Mucosa of gallbladder (tissue), 1 donor: ENCODE data around the gene SMNDC1. TPM values are rescaled to one million over a fixed set of nuclear protein-coding genes. Genes with fewer than 3 reads are reported as not detected.
"Not testable (repeated sequence)": the region's sequence is repeated elsewhere in the genome, so short reads cannot be mapped to it uniquely, and the experiment has no call there.

ENCODE experiments used
- DNase-seq: peaks from one replicate; pipeline ENCODE4 v3.0.0-alpha.2; 2020; ENCODE audit warnings: low spot score
- total RNA-seq: library from RNA; stranded (reverse); gene quantifications from one replicate; pipeline ENCODE4 v1.2.1, GENCODE V29; 2021
- donor health status: DM: no; HTN: no; CAD: no.

Gene SMNDC1
- total RNA-seq = 26.6 TPM

DNA sequence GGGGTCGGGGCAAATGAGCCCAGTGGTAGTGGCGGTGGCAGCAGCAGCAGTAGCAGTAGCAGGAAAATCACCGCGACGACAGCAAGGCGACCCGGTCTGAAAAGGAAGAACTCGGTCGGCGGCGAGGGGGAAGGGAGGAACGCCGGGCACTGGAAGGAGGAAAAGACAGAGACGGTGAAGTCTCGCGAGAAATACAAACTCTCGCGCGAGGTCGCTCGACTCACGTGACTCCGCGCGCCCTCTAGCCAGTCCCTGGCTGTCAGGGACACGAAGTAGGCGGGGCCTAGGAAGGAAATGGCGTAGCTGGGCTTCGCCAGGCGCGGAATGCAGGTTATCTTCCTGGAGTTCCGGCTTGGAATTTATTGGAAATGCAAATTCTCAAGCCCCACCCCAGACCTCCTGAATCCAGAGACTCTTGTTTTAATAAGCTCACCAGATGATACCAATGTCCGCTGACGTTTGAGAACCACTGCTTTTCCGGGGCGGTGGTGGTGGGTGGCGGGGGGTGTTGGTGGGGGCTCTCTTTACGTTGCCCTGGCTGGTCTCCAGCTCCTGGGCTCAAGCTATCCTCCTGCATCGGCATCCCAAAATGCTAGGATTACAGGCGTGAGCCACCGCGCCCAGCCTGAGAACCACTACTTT lies at the start of gene SMNDC1:
SMNDC1 (minus strand) TSS at position 141 of the 642 bp plus-strand sequence. CDS start 1,333 bp downstream, outside the sequence.
- peak; percentile 99 for DNase-seq

DNA sequence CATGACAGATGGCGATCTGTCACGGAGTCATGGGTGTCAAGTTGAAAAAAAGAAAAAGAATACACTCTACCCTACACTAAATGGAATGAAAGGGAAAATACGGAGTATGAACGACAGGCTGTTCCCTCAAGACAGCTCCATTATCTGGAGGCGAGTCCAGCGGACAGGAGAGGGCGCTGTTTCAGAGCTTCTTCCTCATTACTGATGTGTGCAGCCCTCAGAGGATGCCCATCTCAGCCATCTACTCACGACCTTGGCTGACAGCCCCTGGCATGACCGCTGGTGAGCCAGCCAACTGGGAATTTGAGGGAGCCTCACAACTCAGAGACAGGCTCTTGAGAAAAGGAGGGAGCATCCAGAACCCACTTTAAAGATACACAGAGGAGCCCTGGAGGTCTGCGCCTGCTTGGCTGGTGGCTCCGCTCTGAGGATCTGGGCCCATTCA lies 49.6 kb upstream of the SMNDC1 start:
- peak; percentile 81 for DNase-seq

DNA sequence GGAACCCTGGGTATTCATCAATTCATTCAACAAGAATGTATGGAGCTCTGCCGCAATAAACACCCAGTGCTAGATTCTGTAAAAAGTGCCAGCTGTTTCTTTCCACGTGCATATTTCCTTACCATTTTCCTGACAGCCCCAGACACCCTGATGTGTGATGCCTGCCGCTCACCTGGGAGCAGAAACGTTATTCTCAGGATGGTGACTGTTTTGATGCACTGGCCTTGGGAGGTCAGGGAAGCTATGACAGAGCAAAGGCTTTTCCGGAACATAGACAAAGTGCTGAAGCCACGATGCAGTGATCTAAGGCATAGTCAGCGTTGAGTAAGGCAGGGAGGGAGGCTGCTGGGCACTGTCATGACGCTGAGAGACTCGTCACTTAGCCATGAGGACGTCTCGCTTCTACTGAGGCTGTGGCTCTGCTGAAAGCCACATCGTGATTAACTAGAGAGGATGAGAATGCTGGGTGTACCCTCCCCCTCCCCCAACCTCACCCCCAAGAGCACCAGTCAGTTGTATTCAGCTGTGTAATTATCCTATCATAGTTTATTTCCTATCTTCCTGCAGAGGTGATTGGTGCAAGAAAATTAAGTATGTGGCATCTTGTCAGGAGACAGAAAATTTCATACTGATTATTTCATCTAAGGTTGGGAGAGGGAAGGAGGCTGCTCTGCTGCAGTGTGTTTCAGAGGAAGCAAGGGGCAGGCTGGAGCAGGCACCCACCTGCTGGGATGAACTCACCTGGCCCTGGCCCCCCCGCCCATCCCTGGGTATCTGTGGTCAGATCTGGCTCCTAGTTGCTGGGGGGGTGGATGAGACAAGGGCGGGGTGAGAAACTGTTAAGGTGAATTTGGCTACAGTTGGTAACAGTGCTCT lies 48.8 kb upstream of the SMNDC1 start:
- no peak for DNase-seq

DNA sequence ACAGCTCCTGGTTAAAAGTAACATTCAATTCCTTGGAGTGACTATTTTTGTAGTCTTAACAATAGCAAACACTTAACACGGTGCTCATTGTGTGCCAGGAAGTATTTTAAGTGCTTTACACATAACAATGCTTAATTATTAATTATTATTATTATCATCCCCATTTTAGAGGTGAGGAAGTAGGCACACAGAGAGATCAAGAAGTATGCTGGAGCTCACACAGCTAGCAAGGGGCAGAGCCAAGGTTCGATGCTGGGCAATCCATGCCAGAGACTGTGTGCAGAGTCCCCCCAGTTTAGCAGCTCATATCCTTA lies 48.2 kb upstream of the SMNDC1 start:
- no peak for DNase-seq

DNA sequence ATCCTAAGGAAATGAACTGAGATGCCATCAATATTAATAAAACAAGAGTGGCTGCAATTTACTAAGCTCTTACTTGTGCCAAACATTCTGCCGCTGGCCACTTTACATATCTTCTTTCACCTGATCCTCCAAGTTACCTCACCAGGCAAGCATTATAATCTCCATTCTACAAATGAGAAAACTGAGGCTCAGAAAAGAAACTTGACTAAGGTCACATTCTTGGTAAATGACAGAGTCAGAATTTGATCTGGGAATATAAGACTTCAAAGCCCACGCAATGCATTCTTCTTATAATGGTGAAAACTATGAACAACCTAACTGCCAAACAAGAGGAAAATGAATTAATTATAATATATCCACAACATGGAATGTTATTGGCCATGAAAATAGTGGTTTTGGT lies 46.1 kb upstream of the SMNDC1 start:
- DNase-seq = no peak

DNA sequence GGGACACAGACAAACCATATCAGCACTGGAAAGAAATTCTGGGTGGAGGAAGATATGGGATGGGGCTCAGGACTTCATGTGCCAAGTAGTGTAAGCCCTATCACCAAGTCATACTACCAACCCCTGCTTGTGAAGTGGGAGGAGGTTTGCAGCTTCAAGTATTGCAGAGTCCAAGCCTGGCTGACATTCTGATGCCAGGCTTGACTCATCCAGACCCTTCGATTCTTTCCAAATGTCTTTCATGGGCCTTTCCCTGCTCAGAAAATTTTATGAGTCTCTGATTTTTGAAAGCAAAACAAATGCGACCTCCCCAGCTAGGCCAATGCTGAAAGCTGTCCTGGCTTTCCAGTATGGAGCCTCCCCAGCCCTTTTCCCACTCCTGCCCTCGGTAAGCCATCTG lies 45.1 kb upstream of the SMNDC1 start:
- no peak for DNase-seq

DNA sequence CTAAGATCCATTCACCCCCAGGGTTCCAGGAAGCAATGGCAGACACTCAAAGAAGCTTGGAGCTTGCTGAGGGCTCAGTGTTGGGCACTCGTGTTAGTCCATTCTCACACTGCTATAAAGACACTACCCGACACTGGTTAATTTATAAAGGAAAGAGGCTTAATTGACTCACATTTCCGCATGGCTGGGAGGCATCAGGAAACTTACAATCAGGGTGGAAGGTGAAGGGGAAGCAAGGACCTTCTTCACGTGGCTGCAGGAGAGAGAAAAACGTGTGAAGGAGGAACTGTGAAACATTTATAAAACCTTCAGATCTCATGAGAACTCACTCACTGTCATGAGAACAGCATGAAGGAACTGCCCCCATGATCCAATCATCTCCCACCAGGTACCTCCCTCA lies 44.7 kb upstream of the SMNDC1 start:
- DNase-seq = no peak

DNA sequence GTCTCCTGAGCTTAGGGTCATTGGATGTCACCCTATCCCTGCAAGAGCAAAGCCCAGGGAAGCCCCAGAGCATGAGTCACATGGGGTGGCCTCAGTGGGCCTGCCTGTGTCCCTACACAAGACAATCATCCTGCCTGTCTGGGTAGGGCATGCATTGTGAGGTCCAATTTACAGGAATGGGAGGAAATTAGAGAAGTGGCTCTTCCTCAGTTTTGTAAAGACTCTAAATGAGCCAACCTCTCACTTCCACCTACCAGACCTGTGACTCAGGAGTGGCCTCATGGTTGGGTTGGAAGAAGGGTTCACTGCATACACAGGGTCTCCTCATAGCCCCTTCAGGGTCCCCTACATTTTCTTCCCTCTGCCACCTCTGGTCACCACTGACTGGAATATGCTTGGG lies 43.6 kb upstream of the SMNDC1 start:
- no peak for DNase-seq

DNA sequence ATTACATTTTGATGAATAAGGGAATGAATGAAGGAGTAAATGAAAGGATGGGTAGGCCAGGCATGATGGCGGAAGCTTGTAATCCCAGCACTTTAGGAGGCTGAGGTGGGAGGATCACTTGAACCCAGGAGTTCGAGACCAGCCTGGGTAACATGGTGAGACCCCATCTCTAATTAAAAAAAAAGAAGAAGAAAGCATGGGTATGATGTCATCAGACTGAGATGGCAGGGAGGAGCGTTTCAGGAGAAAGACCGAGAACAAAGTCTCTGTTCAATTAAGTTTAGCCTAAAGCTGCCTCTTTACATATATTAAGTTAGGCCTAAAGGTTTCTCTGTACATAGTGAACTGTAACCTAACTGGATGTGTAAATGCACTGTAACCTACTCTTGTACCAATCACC lies 42.2 kb upstream of the SMNDC1 start:
- no peak for DNase-seq

DNA sequence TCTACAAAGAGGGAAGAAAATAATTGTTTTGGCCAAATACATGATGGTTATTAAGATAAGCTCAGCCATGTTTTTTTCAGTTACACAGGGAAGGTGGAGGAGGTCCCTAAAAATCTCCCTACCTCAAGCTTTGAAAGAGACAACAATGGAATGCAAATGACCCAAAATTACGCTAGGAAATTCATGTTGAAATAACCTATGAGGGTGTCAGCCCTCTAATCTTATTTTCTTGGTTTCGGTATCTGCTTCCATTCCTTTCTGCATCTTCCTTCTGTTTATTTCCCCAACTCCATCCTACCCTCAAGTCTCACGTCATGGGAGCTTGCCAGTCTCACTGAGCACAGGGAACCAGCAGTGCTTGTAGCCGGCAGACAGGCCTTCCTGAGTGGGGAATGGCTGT lies 40.6 kb upstream of the SMNDC1 start:
- no peak for DNase-seq

DNA sequence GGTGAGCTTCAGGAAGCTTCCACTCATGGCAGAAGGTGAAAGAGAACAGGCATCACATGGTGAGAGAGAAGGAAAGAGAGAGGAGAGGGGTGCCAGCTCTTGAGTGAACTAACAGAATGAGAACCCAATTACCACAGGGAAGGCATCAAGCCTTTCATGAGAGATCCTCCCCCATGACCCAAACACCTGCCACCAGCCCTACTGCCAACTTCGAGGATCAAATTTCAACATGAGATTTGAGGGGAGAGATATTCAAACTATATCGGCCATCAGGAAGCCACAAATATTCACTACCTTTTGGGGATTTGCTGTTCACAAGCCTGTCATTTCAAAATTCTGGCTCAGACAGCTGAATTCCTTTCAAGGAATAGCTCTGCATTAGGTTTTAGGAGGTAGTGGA lies 39.9 kb upstream of the SMNDC1 start:
- no peak for DNase-seq

DNA sequence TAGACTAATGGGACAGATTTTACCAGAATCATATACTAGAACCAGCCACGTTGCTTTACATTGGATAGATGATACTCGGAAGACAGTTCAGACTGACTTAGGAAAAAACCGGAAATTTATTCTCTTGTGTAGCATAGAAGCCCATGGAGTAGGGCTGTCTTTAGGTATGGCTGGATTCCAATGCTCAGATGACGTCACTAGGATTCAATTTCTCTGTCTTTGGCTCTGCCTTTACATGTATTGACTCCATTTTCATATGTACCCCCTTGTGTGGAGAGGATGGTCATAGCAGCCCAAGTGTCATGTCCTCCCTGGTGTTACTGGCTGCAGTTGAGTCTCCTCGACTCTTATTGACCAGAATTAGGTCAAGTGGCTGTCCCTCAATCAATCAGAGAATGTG lies 39.2 kb upstream of the SMNDC1 start:
- no peak for DNase-seq

DNA sequence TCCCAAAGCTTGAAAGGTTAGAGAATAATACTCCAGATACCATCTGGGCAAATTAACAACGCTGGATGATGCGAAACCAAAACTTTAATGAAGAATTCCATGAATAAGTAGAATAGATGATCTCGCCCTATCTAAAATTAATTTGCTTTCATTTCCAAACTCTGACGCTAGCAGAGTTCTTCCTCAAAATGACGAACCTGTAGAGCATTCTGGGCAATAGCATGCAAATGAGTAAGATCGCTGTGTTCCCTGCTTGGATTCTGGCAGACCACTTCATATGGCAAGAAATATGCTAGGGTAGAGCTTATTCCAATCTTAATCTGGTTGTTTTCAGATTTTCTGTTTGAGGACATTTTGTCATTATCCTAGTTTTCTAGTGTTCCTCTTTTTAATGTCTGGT lies 36.1 kb upstream of the SMNDC1 start:
- DNase-seq = no peak

DNA sequence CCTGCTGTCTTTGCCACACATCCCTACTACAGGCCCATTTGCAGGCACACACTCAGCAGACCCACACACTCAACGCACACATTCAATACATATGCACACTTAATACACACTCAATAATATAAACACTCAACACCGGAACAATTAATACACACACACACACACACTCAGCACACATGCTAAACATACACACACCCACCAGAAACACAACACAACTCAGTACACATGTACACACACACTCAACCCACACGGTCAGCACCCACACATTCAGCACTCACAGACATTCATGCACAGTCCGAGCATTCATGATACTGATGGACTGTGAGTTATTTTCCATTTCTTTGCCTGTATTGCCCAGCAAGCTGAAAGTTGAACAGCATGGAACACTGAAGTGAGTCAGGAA lies 35.4 kb upstream of the SMNDC1 start:
- no peak for DNase-seq

DNA sequence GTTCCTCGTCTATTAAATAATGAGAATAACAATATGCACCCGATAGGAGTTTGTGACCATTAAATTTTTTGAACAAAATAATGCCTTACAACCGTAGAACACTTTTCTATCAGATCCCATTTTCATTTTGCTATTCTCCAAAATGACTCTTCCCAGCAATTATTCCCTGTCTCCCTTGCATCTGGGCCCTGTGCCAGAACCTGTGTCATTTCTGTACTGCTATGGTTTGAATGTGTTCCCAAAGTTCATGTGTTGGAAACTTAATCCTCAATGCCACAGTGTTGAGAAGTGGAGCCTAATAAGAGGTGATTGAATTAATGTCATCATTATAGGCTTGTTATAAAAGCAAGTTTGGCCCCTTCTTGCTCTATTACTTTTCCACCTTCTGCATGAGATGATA lies 33.2 kb upstream of the SMNDC1 start:
- no peak for DNase-seq

DNA sequence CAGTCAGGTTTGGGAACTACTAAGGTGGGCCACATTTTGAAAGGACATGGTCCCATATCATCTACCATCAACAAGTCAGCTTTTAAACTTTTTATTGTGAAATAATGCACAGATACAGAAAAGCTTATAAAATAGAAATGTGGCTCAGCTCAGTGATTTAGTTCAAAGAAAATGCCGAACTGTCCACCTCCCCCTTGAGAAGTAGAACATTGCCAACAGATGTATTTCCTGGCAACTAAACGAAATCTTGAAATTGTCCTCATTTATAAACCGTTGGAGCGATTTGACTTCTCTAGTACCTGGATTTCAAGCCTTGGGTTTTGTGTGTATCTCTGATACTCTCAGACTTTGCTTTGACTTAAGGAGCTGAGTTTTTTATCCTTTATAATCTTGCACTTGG lies 32.7 kb upstream of the SMNDC1 start:
- no peak for DNase-seq

DNA sequence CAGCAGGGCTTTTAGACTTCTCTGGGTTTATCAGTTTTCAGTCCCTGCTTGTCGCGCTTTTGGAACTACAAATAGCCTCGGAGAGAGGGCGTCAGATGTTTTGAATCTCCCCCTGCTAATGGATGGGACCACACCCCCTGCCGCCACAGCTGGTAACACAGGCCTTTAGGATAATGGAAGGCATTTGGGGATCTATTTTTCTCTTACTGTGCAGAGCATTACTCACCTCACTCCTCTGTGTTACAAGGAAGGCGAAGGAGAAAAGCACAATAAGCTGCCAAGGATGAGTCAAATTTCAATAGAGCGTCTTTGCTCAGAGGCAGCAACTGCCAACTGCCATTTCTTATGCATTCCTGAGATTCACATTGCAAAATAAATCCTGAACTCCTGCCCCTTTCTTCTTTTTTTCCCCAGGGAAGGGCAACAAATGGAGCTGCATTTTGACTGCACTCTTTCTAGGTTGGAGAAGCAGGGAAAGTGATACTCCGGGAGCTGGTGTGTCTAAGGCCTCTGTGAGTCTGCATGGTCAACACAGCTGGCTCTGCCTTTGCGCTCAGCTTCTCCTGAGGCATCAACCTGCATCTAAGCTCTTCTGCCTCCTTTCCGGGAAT lies 31.5 kb upstream of the SMNDC1 start:
- no peak for DNase-seq

DNA sequence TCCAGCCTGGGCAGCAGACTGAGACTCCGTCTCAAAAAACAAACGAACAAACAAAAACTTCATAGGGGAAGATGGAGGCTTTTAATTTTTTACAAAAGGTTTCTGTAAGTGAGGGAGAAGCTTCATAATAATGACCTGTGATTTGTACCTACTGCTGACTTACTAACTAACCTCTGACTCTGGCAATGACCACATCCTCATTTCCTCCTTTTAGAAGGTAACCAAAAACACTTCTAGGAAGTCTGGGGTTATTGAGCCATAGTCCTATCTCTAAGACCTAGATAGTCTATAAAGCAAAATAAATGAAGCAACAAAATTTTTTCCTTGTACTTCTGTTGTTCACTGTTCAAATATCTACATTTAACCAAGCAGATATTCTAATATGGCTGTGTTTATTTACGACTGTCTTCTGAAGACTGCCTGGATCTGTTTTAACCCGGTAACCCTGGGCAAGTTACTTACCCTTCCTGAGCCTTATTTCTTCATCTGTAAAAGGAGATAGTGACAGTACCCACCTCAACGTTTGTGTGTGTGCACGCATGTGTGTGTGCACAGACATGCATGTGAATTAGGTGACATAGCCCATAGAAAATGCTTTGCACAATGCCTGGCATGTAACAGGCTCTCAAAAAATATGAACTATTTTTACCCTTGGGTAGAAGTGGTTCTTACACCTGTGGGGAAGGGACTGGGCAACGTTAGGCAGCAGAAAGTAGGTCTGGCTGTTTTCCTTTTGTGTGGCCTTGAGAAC lies 30.8 kb upstream of the SMNDC1 start:
- no peak for DNase-seq

DNA sequence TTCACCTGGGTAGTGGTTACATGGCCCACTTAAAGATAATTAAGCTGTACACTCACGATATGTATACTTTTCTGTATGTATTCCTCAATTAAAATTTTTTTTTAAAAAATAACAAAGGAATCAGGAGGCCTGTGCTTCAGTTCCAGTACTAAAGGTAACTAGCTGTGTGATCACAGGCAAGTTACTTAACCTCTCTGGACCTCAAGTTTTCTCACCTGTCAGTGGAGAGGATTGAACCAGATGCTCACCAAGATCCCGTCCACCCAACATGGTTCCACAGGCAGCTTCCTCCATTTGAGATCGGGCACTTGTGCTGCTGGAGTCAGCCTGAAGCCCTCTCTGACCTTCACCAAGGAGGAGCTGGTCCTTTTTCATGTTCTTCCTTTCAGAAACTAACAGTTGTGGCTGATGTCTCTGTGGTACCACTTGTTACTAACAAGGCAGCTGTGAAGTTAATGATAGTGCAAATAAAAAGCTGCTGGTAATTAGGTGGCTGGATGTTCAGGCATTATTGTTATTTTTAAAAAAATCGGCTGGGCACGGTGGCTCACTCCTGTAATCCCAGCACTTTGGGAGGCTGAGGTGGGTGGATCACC lies 29.4 kb upstream of the SMNDC1 start:
- no peak for DNase-seq

DNA sequence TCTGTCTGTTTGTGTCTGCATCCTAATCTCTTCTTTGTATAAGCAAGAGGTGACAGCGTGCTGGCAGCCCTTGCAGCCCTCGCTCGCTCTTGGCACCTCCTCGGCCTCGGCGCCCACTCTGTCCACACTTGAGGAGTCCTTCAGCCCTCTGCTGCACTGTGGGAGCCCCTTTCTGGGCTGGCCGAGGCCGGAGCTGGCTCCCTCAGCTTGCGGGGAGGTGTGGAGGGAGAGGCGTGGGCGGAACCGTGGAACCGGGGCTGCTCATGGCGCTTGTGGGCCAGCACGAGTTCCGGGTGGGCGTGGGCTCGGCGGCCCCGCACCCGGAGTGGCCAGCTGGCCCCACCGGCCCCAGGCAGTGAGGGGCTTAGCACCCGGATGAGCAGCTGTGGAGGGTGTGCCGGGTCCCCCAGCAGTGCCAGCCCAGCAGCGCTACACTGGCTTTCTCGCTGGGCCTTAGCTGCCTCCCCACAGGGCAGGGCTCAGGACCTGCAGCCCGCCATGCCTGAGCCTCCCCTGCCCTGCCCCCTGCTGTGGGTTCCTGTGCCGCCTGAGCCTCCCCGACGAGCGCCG lies 26.6 kb upstream of the SMNDC1 start:
- not testable (repeated sequence) for DNase-seq

DNA sequence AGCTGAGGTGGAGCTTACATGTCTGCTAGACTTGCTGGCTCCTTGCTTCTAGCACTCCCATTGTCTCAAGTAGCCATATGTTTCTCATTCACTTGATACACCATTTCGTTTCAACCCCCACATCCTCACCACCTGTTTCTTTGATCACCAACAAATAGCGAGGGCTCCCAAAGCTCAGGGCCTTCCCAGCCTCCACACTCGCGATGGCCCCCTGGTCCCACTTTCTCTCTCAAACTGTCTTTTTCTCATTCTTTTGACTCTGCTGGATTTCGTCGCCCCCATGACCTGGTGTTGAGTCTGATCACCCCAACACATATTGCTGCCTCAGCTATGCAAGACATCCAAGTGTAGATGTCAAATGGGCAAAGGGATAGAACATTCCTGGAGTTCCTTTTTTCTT lies 26.0 kb upstream of the SMNDC1 start:
- no peak for DNase-seq
